Transverse colon (tissue), 4 donors: ENCODE data around the gene RABGAP1L. TPM values are rescaled to one million over a fixed set of nuclear protein-coding genes. Genes with fewer than 3 reads are reported as not detected.
"Not testable (repeated sequence)": the region's sequence is repeated elsewhere in the genome, so short reads cannot be mapped to it uniquely, and the experiment has no call there.

Experiments
- DNase-seq: peaks from one replicate; pipeline ENCODE4 v3.0.0-alpha.2; 2019
- H3K27ac ChIP-seq, 4 donors: fragments of 200-600 bp; sonication (generic); 2 replicates each; pipeline ENCODE4 v1.5.1; 2016 to 2018; ENCODE audit warnings: inconsistent platforms in 4 of 4
- H3K27me3 ChIP-seq: fragments of 200-600 bp; sonication (generic); 2 replicates; pipeline ENCODE4 v1.5.1; 2017; ENCODE audit warnings: inconsistent platforms
- H3K36me3 ChIP-seq, 4 donors: fragments of 200-600 bp; sonication (generic); 2 replicates each; pipeline ENCODE4 v1.5.1; 2017 to 2019; ENCODE audit warnings: inconsistent platforms in 4 of 4
- H3K4me1 ChIP-seq, 4 donors: fragments of 200-600 bp; sonication (generic); 2 replicates each; pipeline ENCODE4 v1.5.1; 2017 to 2020; ENCODE audit warnings: inconsistent platforms in 4 of 4
- H3K4me3 ChIP-seq, 4 donors: fragments of 200-600 bp; sonication (generic); 1 replicate in 1 of 4; 2 replicates in 3 of 4; pipeline versions ENCODE4 v1.5.1 to v1.6.1; 2017 to 2019; ENCODE audit warnings: inconsistent platforms in 4 of 4
- H3K9me3 ChIP-seq, 2 donors: fragments of 200-600 bp; sonication (generic); 2 replicates each; pipeline ENCODE4 v1.5.1; 2017 to 2019; ENCODE audit warnings: inconsistent platforms in 2 of 2
- CTCF ChIP-seq, 5 experiments: fragments of 200-600 bp in 3 of 5; fragments of 450-650 bp in 2 of 5; sonication (generic) in 3 of 5; IDR thresholded peaks; 1 replicate in 2 of 5; 2 replicates in 3 of 5; pipeline ENCODE4 v1.5.1; 2016 to 2017; ENCODE audit warnings: antibody characterized with exemption in 5 of 5, inconsistent platforms in 3 of 5, mild to moderate bottlenecking in 2 of 5, moderate library complexity in 1 of 5
- EP300 ChIP-seq: sonication (generic); formaldehyde crosslinking; IDR thresholded peaks from one replicate; pipeline ENCODE4 v1.6.1; 2017; ENCODE audit warnings: antibody characterized with exemption, low read depth
- POLR2A ChIP-seq: fragments of 450-650 bp; IDR thresholded peaks from one replicate; pipeline ENCODE4 v1.6.1; 2016; ENCODE audit warnings: antibody characterized with exemption, mild to moderate bottlenecking, moderate library complexity
- POLR2AphosphoS5 ChIP-seq, 3 donors: sonication (generic); formaldehyde crosslinking; IDR thresholded peaks; one replicate each; pipeline ENCODE4 v1.6.1; 2016; ENCODE audit warnings: antibody characterized with exemption in 3 of 3
- WGBS, 2 donors: methylation state at CpG; one replicate each; pipeline ENCODE4 v1.1.5; 2018; ENCODE audit warnings: low coverage in 1 of 2; 5-methylcytosine and 5-hydroxymethylcytosine counted together
- in situ Hi-C, 4 donors: fragments of 200-750 bp; cut with MboI; loops; one replicate each; pipeline versions ENCODE4 v1.15.0 to v1.15.1; 2017; ENCODE audit warnings: low sequenced_read_pairs in 3 of 4, low pct_ligation_motif_present in 1 of 4, low pct_unique_long_range_greater_than_20kb in 1 of 4
- intact Hi-C: fragments of 100-400 bp; cut with DNase I; formaldehyde crosslinking; loops from one replicate; pipeline ENCODE4 v1.15.1; 2023; ENCODE audit warnings: low total_unique reads
- total RNA-seq, 4 donors: library from RNA; depleted of rRNA; stranded (reverse); fragments of >200 nt; gene quantifications; one replicate each; pipeline ENCODE4 v1.1.0, GENCODE V29; 2016

RABGAP1L gene
- total RNA-seq, 4 donors from 2014 or later: 68.9 to 127 (median 99.9) TPM

- H3K27me3 ChIP-seq: no peaks in the 10 kb centered on the region
- intact Hi-C loops (no loop called here), in situ Hi-C loops (no loop called here)
- H3K4me3 ChIP-seq: no peak overlapping the region
- no peaks in the 10 kb centered on the region for H3K36me3 ChIP-seq
- TF ChIP-seq POLR2A (no peak), POLR2AphosphoS5 (IDR thresholded peaks at IDR 0.05) (no peak), CTCF (IDR thresholded peaks at IDR 0.05) (no peak), EP300 (no peak)
- no peak overlapping the region for H3K27ac ChIP-seq
- no peaks in the 10 kb centered on the region for H3K9me3 ChIP-seq
- DNase-seq: no peak
- peaks cover 0 to 11% (median 4%) of the 10 kb centered on the region in 4 donors for H3K4me1 ChIP-seq
Measured at GRCh38 chr1:174690266-174690665, 530.9 kb downstream of the RABGAP1L start.

GRCh38 chr1:174692313-174692712 lies 533.0 kb downstream of the RABGAP1L start:
- DNase-seq: no peak
- in situ Hi-C loops: no loop called here
- WGBS, 2 donors: 94 to 100% methylated on average over 1 of the region's 1 CpG

GRCh38 chr1:174693085-174693484 lies 533.8 kb downstream of the RABGAP1L start:
- Histone ChIP-seq H3K9me3 (no peaks in the 10 kb centered on the region), H3K27me3 (no peaks in the 10 kb centered on the region), H3K36me3 (no peaks in the 10 kb centered on the region), H3K4me1 (peaks cover 0 to 11% (median 4%) of the 10 kb centered on the region in 4 donors), H3K27ac (no peak overlapping the region), H3K4me3 (no peak overlapping the region)
- TF ChIP-seq POLR2A (no peak), POLR2AphosphoS5 (IDR thresholded peaks at IDR 0.05) (no peak), EP300 (no peak), CTCF (IDR thresholded peaks at IDR 0.05) (no peak)
- in situ Hi-C loops (no loop called here), intact Hi-C loops (no loop called here)
- no peak for DNase-seq
- WGBS, 2 donors: 71 to 77% methylated on average over 3 of the region's 3 CpGs

More at GRCh38 chr1:174692313-174692712, 533.0 kb downstream of the RABGAP1L start:
- peaks cover 0 to 11% (median 4%) of the 10 kb centered on the region in 4 donors for H3K4me1 ChIP-seq
- no peaks in the 10 kb centered on the region for H3K9me3 ChIP-seq
- no peak overlapping the region for H3K27ac ChIP-seq
- intact Hi-C loops: no loop called here
- no peaks in the 10 kb centered on the region for H3K27me3 ChIP-seq
- no peaks in the 10 kb centered on the region for H3K36me3 ChIP-seq
- H3K4me3 ChIP-seq: no peak overlapping the region
- TF ChIP-seq POLR2A (no peak), POLR2AphosphoS5 (IDR thresholded peaks at IDR 0.05) (no peak), EP300 (no peak), CTCF (IDR thresholded peaks at IDR 0.05) (no peak)

- DNase-seq, H3K9me3 ChIP-seq, in situ Hi-C loops, H3K36me3 ChIP-seq, intact Hi-C loops, H3K27me3 ChIP-seq, H3K4me3 ChIP-seq, H3K27ac ChIP-seq: not testable (repeated sequence)
- H3K4me1 ChIP-seq: peaks cover 0 to 11% (median 4%) of the 10 kb centered on the region in 4 donors
Measured at GRCh38 chr1:174693539-174693938, 534.2 kb downstream of the RABGAP1L start.

- H3K36me3 ChIP-seq: no peaks in the 10 kb centered on the region
- in situ Hi-C loops: no loop called here
- H3K27me3 ChIP-seq: no peaks in the 10 kb centered on the region
- WGBS, 2 donors: 80 to 90% methylated on average over 1 to 5 of the region's 5 CpGs
- no peak for TF ChIP-seq CTCF (IDR thresholded peaks at IDR 0.05)
- no peak for TF ChIP-seq POLR2A
- TF ChIP-seq POLR2AphosphoS5 (IDR thresholded peaks at IDR 0.05): no peak
- TF ChIP-seq EP300: no peak
- H3K4me3 ChIP-seq: no peak overlapping the region
- H3K4me1 ChIP-seq: no peaks in the 10 kb centered on the region
- intact Hi-C loops: no loop called here
- H3K27ac ChIP-seq: no peak overlapping the region
- H3K9me3 ChIP-seq: no peaks in the 10 kb centered on the region
- DNase-seq: no peak
Measured at GRCh38 chr1:174696026-174696821, 536.9 kb downstream of the RABGAP1L start.
